GM21737 (cell line): ENCODE data around the gene S1PR4.
"Not testable (repeated sequence)": the region's sequence is repeated elsewhere in the genome, so short reads cannot be mapped to it uniquely, and the experiment has no call there.

Experiments used
- ATAC-seq: cut with Tn5 transposase; IDR thresholded peaks from one replicate; pipeline ENCODE4 v1.9.1; 2021; ENCODE audit warnings: mild to moderate bottlenecking, moderate library complexity; ENCODE audit not compliant: unreplicated experiment

Gene S1PR4

DNA sequence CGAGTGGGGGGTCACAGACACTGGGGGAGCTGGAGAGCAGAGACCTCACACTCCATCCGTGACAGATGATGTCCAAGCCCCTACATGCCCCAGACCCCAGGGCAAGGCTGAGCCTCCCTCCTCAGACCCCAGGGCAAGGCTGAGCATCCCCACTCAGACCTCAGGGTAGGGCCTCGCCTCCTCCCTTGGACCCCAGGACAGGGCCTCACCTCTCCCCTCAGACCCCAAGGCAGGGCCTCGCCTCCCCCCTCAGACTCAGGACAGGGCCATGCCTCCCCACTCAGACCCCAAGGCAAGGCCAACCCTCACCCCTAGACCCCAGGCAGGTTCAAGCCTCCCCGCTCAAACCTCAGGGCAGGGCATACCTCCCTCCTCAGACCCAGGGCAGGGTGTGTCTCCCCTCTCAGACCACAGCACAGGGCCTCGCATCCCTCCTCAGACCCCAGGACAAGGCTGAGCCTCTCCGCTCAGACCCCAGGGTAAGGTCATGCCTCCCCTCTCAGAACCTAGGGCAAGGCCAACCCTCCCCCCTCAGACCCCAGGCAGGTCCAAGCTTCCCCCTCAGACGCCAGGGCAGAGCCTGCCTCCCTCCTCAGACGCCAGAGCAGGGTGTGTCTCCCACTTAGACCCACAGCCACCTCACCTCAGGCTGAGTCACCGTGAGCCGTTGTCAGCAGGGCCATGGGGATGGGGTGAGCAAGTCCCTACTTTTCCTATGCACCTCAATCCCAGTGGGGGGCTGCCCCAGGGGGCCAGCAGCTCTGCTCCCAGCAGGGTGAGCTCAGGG, 1.7 kb upstream of the S1PR4 start:
- no peak for ATAC-seq

DNA sequence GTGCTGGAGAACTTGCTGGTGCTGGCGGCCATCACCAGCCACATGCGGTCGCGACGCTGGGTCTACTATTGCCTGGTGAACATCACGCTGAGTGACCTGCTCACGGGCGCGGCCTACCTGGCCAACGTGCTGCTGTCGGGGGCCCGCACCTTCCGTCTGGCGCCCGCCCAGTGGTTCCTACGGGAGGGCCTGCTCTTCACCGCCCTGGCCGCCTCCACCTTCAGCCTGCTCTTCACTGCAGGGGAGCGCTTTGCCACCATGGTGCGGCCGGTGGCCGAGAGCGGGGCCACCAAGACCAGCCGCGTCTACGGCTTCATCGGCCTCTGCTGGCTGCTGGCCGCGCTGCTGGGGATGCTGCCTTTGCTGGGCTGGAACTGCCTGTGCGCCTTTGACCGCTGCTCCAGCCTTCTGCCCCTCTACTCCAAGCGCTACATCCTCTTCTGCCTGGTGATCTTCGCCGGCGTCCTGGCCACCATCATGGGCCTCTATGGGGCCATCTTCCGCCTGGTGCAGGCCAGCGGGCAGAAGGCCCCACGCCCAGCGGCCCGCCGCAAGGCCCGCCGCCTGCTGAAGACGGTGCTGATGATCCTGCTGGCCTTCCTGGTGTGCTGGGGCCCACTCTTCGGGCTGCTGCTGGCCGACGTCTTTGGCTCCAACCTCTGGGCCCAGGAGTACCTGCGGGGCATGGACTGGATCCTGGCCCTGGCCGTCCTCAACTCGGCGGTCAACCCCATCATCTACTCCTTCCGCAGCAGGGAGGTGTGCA, 587 bp downstream of the S1PR4 start:
- ATAC-seq: no peak

DNA sequence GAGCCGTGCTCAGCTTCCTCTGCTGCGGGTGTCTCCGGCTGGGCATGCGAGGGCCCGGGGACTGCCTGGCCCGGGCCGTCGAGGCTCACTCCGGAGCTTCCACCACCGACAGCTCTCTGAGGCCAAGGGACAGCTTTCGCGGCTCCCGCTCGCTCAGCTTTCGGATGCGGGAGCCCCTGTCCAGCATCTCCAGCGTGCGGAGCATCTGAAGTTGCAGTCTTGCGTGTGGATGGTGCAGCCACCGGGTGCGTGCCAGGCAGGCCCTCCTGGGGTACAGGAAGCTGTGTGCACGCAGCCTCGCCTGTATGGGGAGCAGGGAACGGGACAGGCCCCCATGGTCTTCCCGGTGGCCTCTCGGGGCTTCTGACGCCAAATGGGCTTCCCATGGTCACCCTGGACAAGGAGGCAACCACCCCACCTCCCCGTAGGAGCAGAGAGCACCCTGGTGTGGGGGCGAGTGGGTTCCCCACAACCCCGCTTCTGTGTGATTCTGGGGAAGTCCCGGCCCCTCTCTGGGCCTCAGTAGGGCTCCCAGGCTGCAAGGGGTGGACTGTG, 1.2 kb downstream of the S1PR4 start:
- ATAC-seq: no peak

DNA sequence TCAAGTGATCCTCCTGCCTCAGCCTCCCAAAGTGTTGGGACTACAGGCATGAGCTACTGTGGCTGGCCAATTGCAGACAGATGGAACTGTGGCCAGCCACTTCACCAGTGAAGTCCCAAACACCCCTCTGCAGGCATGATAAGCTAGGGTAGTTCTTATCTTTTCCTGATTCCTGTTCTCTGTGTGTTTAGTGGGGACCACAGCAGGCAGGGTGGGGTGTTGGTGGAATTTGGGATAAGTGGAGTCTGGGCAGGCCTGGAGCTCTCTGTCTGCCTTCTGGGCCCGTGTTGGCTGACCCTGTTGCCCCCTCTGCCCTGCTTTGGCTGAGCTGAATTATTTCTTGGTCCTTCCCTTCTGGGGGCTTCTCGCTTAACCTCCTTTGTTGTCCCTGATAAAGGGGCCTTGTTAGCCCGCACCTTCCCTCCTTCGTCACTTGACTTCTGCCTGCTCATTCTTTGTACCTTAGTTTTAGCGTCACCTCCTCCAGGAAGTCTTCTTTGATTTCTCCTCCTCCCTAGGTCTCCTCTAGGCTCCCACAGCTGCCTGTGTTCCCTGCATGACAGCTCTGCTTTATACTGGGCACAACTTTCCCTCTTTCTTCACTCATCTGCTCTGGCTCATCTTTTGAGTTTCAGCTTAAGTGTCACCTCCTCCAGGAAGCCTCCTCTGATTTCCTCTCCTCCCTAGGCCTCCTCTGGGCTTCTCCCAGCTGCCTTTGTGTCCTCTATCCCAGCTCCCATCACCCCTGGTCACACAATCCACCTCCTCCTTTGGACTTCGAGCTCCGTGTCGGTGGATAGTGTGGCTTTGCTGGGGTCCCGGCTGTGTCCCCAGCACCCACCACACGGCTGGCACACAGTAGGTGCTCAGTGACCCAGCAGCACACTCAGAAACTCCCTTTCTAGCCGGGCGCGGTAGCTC, 5.4 kb downstream of the S1PR4 start:
- ATAC-seq: no peak

DNA sequence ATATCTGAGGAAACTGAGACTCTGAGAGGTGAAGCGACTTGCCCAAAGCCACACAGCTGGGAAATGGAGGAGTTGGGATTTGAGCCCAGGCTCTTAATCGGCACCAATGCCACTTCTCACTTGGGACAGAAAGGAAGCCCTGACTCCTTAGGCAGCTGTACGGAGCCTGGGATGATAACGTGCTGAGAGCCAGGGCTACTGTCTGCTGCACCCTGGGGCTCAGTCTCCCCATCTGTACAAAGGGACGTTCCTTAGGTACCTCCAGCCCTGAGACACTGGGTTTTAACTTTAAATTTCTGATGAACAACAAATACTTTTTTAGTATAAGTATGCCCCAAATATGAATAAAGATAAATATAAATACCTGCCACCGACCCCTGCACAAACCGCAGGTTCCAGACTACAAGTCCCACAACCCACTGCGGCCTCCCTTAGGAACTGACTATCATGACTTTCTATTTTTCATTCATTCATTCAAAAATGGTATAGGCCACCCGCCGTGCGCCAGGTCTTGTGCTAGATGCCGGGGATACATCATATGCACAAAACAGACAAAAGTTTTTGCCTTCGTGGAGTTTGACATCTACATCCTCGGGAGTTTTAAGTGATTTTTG, 6.4 kb downstream of the S1PR4 start:
- peak; percentile 16 for ATAC-seq

DNA sequence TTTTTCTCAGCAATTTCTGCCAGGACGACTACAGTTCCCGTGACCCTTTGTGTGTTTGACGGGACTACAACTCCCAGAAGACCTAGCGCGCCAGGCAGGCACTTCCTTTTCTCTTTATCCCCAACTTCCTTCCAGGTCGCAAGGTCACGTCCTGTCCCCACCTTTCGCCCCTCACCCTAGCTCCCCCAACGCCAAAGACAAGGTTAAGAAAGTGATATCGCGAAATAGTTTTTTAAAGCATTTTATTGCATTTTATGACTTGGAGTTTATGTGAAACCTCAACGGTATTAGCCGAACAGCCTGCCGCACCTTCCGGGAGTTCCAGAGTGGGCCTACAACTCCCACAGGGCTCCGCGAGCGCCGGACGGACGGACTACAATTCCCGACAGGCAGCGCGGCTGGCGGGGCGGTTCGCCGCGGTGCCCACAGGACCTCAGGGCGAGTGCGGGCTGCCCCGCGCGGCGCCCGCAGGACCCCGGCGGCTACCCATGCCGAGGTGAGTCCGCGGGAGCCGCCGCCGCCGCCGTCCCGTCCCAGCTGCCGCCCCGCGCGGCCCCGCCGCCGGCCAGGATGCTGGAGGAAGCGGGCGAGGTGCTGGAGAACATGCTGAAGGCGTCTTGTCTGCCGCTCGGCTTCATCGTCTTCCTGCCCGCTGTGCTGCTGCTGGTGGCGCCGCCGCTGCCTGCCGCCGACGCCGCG, 7.0 kb downstream of the S1PR4 start, which contains the start of gene NCLN:
Gene NCLN (plus strand): TSS at position 470 of the 699 bp plus-strand sequence. CDS start 101 bp downstream, at position 571.
- ATAC-seq: peak; percentile 65

DNA sequence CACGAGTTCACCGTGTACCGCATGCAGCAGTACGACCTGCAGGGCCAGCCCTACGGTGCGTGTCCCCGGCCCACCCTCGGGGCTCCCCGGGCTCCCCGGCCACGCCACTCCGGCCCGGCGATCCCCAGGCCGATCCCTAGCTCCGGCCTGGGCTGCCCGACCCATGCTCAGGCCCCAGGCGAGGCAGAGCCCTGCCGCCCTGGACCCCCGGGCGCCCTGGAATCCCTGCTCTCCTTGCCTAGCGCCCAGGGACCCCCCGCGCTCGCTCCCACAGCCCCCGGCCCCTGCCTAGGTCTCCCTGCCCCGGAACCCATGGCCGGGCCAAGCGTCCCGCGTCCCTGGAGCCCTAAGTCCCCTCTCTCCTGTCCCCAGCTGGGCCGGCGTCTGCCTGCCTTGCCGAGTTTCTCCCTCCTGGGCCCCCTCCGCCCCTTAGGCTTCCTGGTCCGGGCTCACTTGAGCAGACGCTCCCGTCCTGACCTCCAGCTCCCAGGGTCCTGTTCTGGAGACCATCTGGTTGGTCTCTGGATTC, 7.7 kb downstream of the S1PR4 start:
- ATAC-seq: peak; percentile 25

DNA sequence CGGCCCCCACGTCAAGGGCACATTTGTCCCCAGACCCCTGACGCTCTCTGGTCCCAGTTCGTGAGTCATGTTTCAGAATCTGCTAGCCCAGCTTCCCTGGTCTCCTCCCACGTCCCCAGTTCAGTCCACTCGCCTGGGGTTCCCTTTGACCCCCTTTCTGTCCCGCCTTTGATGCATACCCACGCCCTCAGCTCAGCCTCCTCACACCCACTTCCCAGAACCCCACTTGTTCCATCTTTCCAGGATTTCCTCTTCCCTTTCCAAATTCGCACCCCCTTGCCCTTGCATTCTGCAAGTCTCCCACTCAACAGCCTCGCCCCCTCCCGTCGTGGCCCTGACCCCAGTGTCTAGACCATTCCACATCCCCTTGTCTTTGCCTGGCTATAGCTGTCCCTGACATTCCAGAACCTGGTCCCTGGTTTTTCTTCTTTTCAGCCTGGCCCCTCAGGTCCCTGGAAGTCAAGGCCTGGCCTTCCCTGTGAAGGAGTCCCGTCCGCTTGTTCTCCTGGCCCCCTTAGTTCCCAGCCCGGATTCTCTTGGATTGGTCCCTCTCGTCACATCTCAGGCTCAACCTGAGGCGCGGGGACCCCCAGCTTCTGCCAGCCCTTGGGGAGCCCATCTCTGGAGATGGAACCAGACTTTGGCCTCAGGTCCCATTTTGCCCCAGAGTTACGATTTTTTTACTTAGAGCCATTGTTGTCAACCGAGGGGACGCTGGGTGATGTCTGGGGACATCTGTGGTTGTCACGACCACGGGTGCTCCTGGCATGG, 8.5 kb downstream of the S1PR4 start:
- no peak for ATAC-seq

DNA sequence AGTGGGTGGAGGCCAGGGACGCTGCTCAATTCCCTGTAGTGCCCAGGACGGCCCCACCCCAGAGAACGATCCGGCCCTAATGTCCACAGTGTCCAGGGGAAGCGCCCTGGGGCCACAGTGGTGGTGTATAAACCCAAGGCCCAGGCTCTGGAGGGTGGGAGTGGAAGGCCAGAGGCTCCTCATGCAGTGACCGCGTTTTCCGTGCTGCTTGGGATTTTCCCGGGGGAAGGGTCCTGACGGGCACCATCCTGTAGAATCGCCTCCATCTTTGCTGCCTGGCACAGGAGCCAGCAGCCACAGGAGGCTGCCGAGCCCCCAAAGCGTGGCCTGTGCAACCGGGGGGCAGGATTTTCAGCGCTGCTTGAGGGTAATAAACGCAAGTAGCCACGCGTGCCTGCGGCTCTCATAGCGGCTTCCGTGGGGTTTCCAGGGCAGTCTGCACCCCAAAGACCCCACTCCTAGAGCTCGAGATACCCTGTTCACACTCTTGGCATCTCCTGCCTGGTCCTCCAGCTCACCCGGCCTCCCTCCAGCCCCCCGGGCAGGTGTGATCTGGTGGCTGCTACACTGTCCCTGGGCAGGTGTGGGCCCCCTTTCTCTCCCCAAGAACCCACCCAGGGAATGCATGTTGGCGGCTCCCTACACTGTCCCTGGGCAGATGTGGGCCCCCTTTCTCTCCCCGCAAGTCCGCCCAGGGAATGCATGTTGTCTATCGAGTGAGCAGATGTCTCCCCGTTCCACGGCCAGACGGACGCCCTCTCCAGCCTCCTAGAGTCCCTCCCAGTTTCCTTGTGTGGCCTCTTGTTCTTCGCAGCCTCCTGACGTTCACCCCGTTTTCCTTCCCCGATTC, 9.3 kb downstream of the S1PR4 start:
- no peak for ATAC-seq

DNA sequence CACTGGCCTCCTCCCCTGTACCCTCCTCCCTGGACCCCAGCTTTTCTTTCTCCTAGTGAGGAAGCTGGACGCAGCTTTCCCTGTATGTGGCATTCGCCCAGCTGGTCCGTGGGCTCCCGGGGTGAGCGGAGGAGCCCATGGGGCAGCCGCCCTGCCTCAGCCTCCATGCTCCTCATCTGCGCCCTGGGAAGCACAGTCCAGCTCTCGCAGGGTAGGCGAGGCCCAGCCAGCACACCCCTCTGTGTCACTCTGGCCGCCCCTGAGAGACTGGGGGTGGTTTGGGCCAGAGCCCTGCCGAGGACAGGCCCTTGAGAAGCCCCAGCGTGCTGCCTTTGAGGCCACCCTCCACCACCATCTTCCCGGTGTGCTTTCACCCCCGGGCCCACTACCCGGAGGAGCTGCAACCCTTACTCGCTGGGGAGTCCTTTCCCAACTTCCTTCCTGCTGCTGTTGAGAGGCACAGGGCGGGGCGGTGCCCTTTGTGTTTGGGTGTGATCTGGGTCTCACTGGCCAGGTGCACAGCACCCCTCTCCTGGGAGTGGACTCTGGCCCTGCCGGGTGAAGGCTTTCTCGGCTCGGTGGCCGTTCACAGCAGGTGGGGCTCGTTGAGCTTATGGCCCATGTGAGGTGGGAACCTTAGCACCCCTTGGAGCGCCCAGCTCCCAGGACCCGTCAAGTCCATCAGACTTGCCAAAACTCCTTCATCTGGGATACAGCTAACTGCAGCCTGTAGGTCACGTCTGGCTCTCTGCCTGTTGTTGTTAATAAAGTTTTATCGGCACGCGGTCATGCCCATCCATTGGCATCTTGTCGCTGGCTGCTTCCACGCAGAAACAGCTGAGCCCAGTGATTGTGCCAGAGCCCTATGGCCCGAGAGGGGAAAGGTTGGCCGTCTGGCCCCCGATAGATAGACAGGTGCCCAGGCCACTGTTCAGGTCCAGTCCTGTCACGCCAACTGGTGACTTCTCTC, 10.3 kb downstream of the S1PR4 start:
- ATAC-seq: no peak

DNA sequence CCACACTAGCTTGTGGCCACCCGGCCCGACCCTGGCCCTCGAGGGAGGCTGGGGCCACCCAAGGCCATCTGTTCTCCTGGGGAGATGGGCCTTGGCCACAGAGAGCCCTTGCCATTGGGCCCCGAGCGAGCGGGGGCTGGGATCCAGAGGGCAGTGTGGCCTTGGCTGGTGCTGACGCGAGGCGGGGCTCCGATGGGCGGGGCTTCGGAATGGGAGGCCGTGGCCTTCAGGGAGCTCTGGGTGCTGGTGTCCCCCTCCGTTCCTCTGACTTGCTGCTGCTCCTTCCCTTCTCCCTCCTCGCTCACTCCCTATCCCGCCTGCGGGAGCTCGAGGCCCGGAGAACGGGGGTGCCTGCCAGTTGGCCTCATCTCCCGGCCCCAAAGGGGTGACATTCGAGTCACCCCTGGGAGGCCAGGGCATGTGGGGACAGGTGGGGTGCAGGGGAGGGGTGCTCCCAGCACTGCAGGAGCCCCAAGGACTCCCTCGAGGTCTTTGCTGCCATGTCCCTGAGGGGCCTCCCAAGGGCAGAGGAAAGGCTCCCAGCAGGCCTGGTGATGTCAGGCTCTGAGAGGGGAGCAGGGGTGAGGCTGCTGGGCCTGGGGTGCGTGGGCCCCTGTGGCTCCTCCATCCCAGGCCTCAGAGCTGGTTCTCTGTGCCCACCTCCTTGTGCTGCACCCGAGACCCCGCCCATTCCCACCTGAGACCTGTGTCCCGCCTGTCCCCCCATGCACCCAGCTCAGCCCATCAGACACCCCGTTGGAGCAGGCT, 11.3 kb downstream of the S1PR4 start:
- ATAC-seq: no peak

DNA sequence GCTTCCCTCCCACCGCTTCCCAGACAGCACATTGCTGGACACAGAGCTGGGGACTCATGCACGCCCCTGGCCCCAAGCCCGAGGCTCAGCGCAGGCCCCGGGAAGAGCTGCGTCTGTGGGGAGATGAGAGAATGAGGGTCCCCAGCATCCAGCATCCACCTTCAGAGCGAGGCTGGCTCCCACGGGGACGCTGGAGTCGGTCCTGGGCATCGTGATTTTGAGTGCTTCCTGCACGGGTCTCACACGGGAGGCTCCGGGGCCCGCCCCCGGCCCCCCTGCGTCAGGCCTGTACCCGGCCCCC, 11.9 kb downstream of the S1PR4 start:
- no peak for ATAC-seq

DNA sequence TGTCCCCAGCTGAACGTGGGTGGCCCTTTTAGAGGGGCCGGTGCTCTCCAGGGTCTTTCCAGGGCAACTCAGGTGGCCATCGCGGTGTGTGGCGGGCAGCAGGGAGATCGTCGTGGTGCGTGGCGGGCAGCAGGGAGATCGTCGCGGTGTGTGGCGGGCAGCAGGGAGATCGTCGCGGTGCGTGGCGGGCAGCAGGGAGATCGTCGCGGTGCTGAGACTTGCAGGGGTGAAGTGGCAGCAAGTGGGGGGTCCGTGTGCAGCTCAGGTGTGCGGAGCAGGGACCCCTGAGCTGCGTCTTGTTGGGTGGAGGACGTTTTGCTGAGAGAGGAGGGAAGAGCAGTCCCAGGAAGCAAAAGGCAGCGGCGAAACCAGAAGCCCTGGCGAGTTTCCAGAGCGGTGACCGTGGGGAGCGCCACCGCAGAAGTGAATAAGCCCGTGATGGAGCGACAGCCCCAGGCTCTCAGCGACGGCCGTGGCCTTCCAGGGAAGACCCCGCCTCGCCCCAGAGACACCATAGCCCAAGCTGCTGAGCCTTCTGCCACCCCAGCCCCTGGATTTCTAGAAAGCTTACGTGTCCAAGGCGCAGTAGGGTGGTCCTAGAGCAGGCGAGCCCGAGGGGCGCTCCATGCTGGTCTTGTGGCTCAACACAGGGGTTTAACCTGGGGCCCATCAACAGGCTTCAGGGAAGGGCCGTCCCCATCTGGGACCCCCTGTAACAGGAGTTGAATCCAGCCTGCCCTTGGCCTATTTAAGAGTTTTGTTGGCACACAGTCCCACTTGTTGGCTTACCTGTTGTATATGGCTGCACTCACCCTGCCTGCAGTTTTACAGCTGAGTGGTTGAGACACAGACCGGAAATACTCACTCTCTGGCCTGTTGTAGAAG, 12.6 kb downstream of the S1PR4 start:
- no peak for ATAC-seq

DNA sequence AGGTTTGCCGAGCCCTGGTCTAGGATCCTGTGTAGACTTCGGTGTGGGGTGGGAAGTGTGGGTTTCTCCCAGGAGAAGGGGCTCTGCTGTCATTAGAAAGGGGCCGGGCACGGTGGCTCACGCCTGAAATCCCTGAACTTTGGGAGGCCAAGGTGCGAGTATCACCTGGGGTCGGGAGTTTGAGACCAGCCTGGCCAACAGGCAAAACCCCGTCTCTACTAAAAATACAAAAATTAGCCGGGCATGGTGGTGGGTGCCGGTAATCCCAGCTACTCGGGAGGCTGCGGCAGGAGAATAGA, 13.2 kb downstream of the S1PR4 start:
- not testable (repeated sequence) for ATAC-seq

DNA sequence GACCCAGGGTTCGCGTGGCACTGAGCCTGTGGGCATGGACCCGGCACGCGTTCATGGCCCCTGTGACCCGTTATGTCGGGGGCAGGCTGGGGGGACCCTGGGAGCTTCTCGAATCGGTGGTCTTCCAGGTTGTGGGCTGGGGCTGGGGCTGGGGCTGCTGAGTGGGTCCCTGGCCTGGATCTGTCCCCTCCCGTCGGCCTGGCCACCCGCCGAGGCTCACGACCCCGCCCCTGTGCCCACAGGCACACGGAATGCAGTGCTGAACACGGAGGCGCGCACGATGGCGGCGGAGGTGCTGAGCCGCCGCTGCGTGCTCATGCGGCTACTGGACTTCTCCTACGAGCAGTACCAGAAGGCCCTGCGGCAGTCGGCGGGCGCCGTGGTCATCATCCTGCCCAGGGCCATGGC, 13.7 kb downstream of the S1PR4 start:
- no peak for ATAC-seq
